ENCODE data around the gene DLGAP1. TPM values are rescaled to one million over a fixed set of nuclear protein-coding genes. Genes with fewer than 3 reads are reported as not detected.

Gene DLGAP1
- total RNA-seq, 1 donor from 2014 or later: 3.2 TPM

- TF ChIP-seq POLR2AphosphoS5 (IDR thresholded peaks at IDR 0.05; ENCODE audit: insufficient read depth in 1 of 2, low read depth in 1 of 2) (no peak), CTCF (IDR thresholded peaks at IDR 0.05) (no peak), POLR2A (IDR thresholded peaks at IDR 0.05) (no peak)
- Histone ChIP-seq H3K4me3 (no peak overlapping the region), H3K27ac (no peak overlapping the region), H3K36me3 (no peaks in the 10 kb centered on the region), H3K4me1 (no peaks in the 10 kb centered on the region), H3K27me3 (no peaks in the 10 kb centered on the region), H3K9me3 (peaks cover under 1% of the 10 kb centered on the region)
- intact Hi-C loops (cut with DNase I): no loop called here
- no peak for DNase-seq (ENCODE audit: extremely low spot score in 2 of 2)
Measured at GRCh38 chr18:3529077-3529476, 926.0 kb downstream of the DLGAP1 start.

- Histone ChIP-seq H3K9me3 (peaks cover 7% of the 10 kb centered on the region), H3K27ac (no peak overlapping the region), H3K27me3 (no peaks in the 10 kb centered on the region), H3K4me1 (no peaks in the 10 kb centered on the region), H3K36me3 (no peaks in the 10 kb centered on the region), H3K4me3 (no peak overlapping the region)
- no peak for TF ChIP-seq CTCF (IDR thresholded peaks at IDR 0.05)
- no peak for TF ChIP-seq POLR2A (IDR thresholded peaks at IDR 0.05)
- no peak for TF ChIP-seq POLR2AphosphoS5 (IDR thresholded peaks at IDR 0.05; ENCODE audit: insufficient read depth in 1 of 2, low read depth in 1 of 2)
- no peak for DNase-seq (ENCODE audit: extremely low spot score in 2 of 2)
- intact Hi-C loops (cut with DNase I): no loop called here
Measured at GRCh38 chr18:3528231-3528630, 926.9 kb downstream of the DLGAP1 start.

DNA sequence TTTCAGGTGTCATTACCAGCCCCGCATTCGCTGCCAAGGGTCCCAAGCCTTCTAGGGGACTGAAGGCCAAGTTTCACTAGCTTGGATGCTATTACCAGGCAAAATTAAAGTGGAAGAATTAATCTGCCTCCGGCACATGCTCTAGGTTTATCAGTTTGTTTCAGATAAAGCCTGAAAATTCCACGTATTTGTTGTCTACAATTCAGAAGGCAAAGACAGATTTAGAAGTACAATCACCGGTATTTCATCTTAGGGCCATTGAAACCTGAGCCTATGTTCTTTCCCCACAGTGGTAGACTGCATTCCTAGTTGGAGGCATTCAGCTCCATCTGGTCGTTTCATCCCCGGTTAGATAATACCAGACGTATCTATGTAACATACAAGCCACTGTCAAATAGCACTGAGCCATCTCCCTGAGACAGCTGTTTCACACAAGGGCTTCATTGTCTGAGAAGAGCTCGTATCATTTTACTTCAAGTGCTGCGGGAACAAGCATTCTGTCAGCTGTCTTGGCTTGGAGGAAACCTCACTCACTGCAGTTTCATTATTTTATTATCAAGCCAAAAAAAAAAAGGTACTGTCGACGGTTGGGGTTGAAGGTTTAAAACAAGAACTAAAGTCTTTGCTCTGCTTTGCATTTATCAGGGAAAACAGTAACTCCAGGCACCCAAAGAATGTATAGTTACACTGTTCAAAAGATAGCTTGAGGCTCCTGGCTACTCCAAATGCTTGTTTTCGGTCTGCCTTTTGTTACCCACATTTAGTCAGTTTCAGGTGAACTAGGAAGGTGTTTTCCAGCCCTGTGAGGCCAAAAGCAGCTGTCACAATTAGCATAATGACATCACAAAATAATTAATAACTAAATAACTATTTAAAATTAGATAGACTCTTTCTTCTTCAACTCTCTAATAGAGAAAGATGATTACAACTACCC is 928.4 kb downstream of the DLGAP1 start:
- H3K4me3 ChIP-seq: no peak overlapping the region
- no peak overlapping the region for H3K27ac ChIP-seq
- H3K4me1 ChIP-seq: no peaks in the 10 kb centered on the region
- no peaks in the 10 kb centered on the region for H3K36me3 ChIP-seq
- TF ChIP-seq CTCF (IDR thresholded peaks at IDR 0.05): no peak
- TF ChIP-seq POLR2AphosphoS5 (IDR thresholded peaks at IDR 0.05; ENCODE audit: insufficient read depth in 1 of 2, low read depth in 1 of 2): no peak
- no peak for TF ChIP-seq POLR2A (IDR thresholded peaks at IDR 0.05)
- H3K27me3 ChIP-seq: no peaks in the 10 kb centered on the region
- DNase-seq (ENCODE audit: extremely low spot score in 2 of 2): no peak
- peaks cover 7% of the 10 kb centered on the region for H3K9me3 ChIP-seq
- intact Hi-C loops (cut with DNase I): no loop called here

DNA sequence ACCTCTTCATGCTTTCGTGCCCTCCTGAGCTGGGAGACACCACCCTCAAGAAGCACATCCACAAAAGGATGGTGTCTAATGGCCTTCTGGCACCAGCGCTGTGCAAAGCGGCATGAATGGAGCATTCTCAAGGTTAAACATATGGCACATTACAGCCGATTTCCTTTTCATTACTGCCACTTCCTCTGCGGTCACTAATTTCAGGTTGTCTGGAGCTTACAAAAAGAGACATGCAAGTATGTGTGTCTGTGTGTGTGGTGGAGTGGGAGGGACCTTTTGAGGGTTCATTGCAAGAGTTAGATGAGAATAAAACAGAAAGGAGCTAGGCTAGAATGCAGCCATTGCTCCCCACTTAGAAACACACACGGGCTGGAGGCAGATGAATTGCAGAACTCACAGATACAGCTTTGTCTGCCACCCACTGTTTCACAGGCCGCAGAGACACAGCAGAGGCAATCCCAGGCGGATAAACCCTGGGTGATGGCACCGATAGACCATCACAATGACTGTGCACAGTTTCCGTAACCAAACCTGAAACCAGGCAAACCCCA is 929.2 kb downstream of the DLGAP1 start:
- Histone ChIP-seq H3K9me3 (peaks cover 7% of the 10 kb centered on the region), H3K27ac (no peak overlapping the region), H3K4me1 (no peaks in the 10 kb centered on the region), H3K27me3 (no peaks in the 10 kb centered on the region), H3K4me3 (no peak overlapping the region), H3K36me3 (no peaks in the 10 kb centered on the region)
- no peak for TF ChIP-seq POLR2A (IDR thresholded peaks at IDR 0.05)
- TF ChIP-seq CTCF (IDR thresholded peaks at IDR 0.05): no peak
- no peak for TF ChIP-seq POLR2AphosphoS5 (IDR thresholded peaks at IDR 0.05; ENCODE audit: insufficient read depth in 1 of 2, low read depth in 1 of 2)
- intact Hi-C loops (cut with DNase I): no loop called here
- DNase-seq (ENCODE audit: extremely low spot score in 2 of 2): no peak

GRCh38 chr18:3524706-3525105 is 930.4 kb downstream of the DLGAP1 start:
- no peaks in the 10 kb centered on the region for H3K4me1 ChIP-seq
- no peak overlapping the region for H3K4me3 ChIP-seq
- H3K27me3 ChIP-seq: no peaks in the 10 kb centered on the region
- no peak for DNase-seq (ENCODE audit: extremely low spot score in 2 of 2)
- TF ChIP-seq CTCF (IDR thresholded peaks at IDR 0.05): no peak
- TF ChIP-seq POLR2AphosphoS5 (IDR thresholded peaks at IDR 0.05; ENCODE audit: insufficient read depth in 1 of 2, low read depth in 1 of 2): no peak
- no peak for TF ChIP-seq POLR2A (IDR thresholded peaks at IDR 0.05)
- intact Hi-C loops (cut with DNase I): no loop called here
- no peaks in the 10 kb centered on the region for H3K36me3 ChIP-seq
- peaks cover 7% of the 10 kb centered on the region for H3K9me3 ChIP-seq
- H3K27ac ChIP-seq: no peak overlapping the region
